ENCODE results near the gene PCDH10. TPM values are rescaled to one million over a fixed set of nuclear protein-coding genes. Genes with fewer than 3 reads are reported as not detected.

The PCDH10 gene
- total RNA-seq, 4 donors from 2014 or later, result 0.13 to 0.19 TPM; not detected in 2

- Histone ChIP-seq H3K36me3 (no peaks in the 10 kb centered on the region), H3K9me3 (no peaks in the 10 kb centered on the region), H3K4me1 (no peaks in the 10 kb centered on the region), H3K4me3 (no peak overlapping the region), H3K27me3 (peaks cover 0 to 24% (median 0%) of the 10 kb centered on the region in 4 donors), H3K27ac (no peak overlapping the region)
- no peak for DNase-seq
- intact Hi-C loops (cut with DNase I), result no loop called here
- no peak for TF ChIP-seq CTCF (IDR thresholded peaks at IDR 0.05)
- no peak for TF ChIP-seq POLR2A (IDR thresholded peaks at IDR 0.05)
- WGBS, 2 donors, result 24 to 30% methylated on average over 1 of the region's 1 CpG
These were observed 11.5 kb upstream of the PCDH10 start for GRCh38 chr4:133137571-133137970.

DNA sequence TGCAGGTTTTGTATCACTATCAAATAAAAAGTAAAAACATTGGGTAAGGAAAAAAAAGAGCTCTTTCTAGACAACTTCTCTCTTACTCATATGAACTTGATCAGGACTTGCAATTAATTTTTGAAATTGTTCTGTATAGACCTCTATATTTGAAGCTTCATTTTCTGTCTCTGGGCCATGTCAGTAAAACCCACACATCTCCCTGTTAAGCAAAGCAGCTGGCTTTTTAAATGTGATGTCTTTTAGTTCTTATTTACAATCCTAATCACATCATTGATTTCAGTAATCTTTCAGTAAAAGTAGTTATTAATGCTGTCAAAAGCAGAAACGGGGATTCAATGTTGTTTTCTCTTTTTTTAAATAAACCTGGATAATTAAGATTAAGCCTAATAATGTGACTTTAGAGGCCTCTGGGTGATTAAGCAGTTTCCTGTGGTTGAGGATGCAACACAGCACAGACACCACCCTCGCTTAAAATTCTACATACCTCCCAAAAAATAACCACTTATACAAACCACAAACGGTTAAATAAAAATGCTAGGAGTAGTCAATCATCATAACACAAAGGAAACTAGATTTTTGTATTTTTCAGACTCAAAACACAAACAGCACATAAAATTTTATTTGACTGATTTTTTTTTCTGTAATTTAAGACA is 5.2 kb upstream of the PCDH10 start:
- peaks cover 0 to 75% (median 8%) of the 10 kb centered on the region in 4 donors for H3K27me3 ChIP-seq

DNA sequence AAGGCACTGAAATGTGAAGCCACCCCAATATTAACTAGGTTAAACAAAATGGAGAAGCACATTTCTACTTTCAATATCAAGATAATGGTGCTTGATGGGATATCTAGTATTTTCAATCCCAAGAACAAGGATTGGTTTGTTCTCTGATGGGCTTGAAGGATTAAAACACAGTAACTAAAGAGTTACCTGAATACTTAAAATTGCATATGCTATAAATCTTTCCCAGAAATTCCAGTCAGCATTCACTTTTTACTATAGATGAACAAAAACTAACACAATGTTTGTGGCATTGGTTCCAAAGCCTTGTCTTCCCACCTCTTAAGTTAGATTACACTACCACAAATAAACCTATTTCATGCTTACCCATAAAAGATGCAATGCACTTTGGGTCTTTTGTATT is 3.9 kb upstream of the PCDH10 start:
- no peak overlapping the region for H3K27ac ChIP-seq
- peaks cover 13 to 46% (median 21%) of the 10 kb centered on the region in 3 donors for H3K4me1 ChIP-seq
- H3K4me3 ChIP-seq, result no peak overlapping the region
- no peaks in the 10 kb centered on the region for H3K9me3 ChIP-seq
- peaks cover under 1 to 85% (median 14%) of the 10 kb centered on the region in 4 donors for H3K27me3 ChIP-seq
- H3K36me3 ChIP-seq, result no peaks in the 10 kb centered on the region
- no peak for DNase-seq
- TF ChIP-seq CTCF (IDR thresholded peaks at IDR 0.05) (no peak), POLR2A (IDR thresholded peaks at IDR 0.05) (no peak)
- intact Hi-C loops (cut with DNase I), result no loop called here

More for the DNA sequence above, 5.2 kb upstream of the PCDH10 start:
- intact Hi-C loops (cut with DNase I), result no loop called here
- Histone ChIP-seq H3K9me3 (no peaks in the 10 kb centered on the region), H3K27ac (no peak overlapping the region), H3K36me3 (no peaks in the 10 kb centered on the region), H3K4me3 (no peak overlapping the region), H3K4me1 (peaks cover 10 to 33% (median 15%) of the 10 kb centered on the region in 3 donors)
- WGBS, 2 donors, result 34 to 49% methylated on average over 3 of the region's 3 CpGs
- TF ChIP-seq CTCF (IDR thresholded peaks at IDR 0.05), result no peak
- TF ChIP-seq POLR2A (IDR thresholded peaks at IDR 0.05), result no peak
- DNase-seq, result no peak

- peaks cover 20 to 54% (median 28%) of the 10 kb centered on the region in 3 donors for H3K4me1 ChIP-seq
- no peaks in the 10 kb centered on the region for H3K9me3 ChIP-seq
- H3K27ac ChIP-seq, result no peak overlapping the region
- peaks cover 6 to 85% (median 18%) of the 10 kb centered on the region in 4 donors for H3K27me3 ChIP-seq
- H3K4me3 ChIP-seq, result peak overlapping the region in 2 of 4 donors; percentile 42 to 54
- no peak for DNase-seq
- 4 to 7% methylated on average over 10 of the region's 10 CpGs for WGBS, 2 donors
- H3K36me3 ChIP-seq, result no peaks in the 10 kb centered on the region
- no peak for TF ChIP-seq POLR2A (IDR thresholded peaks at IDR 0.05)
- no peak for TF ChIP-seq CTCF (IDR thresholded peaks at IDR 0.05)
- intact Hi-C loops (cut with DNase I), result no loop called here
These were observed 3.1 kb upstream of the PCDH10 start for GRCh38 chr4:133145758-133146573.

All from esophagus squamous epithelium (tissue), 5 donors.